NCI-H187 (cell line): ENCODE results near the gene C13orf42.

Source experiments
- DNase-seq, 2 experiments: peaks; one replicate each; lab custom pipeline; 2025; lab: John Stamatoyannopoulos, UW

The C13orf42 gene

GRCh38 chr13:51065372-51066090 is 45.5 kb downstream of the C13orf42 start:
- no peak for DNase-seq

- DNase-seq, result no peak
Measured at GRCh38 chr13:51064753-51065152, 46.3 kb downstream of the C13orf42 start.

- no peak for DNase-seq
Measured at GRCh38 chr13:51063909-51064308, 47.2 kb downstream of the C13orf42 start.

DNA sequence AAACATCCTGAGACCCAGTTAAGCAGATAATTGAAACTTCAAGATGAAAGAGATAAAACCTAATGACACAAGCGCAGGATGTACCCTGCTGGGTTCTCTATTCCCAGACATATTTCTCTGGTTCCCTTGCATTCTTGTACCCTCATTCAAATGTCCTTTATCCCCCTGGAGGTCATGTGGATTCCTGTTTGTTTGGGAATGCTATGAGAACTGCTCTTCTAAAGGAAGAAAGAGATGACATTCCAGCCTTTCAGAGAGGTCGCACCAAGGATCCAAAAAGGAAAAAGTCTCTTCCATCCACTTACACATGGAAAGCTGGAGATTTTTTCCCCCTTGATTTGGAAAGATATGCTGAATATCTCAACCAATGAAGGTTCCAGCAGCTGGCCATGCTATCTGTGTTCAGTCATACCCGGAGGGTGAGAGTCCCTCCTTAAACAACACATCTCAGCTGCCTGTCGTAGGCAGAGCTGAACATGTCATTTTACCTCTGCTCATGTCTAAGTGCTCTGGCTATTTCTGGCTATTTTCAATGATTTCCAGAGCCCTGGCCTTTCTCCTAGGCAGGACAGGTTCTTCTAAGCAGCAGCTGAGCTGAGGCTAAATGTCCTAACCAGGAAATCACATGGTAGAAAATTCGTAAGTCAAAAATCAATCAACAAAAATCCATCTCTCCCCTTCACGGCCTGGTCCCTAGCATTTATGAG is 52.5 kb downstream of the C13orf42 start:
- no peak for DNase-seq

- no peak for DNase-seq
Measured at GRCh38 chr13:51057906-51058305, 53.2 kb downstream of the C13orf42 start.

DNA sequence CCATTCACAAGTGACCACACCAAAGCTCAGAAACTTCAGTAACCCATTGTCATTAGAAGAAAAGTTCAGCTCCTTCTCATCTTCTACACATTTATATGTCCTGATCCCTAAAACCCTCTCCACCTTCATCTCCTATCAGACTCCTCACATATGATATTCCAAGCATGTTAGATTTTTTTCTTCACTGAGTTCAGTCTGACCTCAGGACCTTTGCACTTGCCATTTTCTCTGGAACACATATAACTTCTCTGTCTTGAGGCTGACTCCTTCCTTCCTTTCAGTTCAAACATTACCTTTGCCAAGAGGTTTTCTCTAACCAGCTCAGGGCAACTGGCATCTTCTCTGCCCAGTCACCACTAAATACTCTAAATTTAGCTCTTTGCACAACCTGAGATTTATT is 54.1 kb downstream of the C13orf42 start:
- DNase-seq, result no peak

DNA sequence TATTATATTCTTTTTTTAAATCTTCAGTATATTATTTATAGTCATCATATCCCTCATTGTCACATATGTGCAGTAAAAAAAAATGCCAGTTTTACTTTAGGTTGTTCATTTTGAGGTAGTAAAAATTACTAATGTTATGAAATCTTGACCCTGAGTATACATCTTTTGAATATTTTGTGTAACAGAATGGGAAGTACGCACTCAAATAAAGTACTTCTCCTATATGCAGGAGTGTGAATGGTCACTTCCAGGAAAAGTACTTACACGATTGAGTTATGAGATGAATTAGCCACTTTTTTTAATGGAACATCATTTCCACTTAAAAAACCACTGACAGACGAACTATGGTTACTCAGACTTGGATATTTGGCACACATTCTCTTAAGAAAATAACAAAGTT is 58.5 kb downstream of the C13orf42 start:
- DNase-seq, result no peak

DNA sequence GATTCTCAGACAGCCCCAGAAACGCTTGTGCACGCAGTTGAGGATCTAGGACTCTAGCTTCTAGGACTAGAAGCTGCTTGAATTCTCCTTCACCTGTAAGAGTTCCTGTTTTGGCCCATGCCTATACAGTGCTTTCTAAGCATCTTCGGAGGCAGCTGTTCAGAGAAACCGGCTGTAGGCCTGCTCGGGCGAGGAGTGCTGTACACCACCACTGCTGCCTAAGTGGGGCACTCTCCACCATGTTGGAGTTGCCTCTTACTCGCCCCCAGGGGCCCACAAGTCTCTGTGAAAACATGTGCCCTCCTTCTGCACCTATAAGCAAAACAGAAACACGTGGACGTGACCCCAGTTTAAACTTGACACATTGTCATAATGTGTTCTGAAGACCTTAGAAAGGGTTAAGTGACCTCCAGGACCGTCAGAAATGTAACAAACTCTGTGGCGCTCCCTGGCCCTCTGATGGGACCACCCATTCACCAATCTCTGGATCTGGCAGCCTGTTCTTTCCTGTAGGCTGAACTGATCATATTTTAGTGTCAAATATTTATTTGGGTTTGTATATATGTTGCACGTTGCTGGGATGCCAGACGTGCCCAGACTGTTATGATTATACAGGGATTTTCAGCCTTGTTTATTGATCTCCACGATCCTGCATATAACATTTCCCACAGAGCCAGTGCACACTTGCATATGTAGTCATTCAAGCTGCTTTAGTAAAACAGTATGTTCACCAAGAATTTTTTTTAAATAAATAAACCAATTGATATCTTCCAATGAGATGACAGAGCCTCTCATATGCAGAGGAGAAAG is 60.8 kb downstream of the C13orf42 start:
- DNase-seq, result no peak

DNA sequence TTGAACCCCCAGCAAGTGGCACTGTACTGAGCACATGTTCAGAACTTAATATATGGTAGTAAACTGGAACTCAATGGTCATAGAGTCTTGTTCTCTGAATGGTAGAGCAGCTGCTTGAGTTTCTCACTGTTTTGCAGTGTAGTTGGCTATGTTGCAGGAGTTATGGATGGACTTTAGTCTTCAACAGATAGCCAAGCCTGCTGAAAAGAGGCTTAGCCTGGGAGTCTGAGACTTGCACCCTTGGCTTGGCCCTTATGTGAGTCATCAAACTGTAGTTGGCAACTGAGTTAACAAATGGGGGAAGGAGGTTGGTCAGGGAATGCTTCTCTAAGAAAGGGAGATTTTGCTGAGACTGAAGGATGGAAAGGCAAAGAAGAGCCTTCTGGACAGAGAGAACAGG is 62.5 kb downstream of the C13orf42 start:
- DNase-seq, result no peak

GRCh38 chr13:51048166-51048461 is 63.0 kb downstream of the C13orf42 start:
- no peak for DNase-seq

DNA sequence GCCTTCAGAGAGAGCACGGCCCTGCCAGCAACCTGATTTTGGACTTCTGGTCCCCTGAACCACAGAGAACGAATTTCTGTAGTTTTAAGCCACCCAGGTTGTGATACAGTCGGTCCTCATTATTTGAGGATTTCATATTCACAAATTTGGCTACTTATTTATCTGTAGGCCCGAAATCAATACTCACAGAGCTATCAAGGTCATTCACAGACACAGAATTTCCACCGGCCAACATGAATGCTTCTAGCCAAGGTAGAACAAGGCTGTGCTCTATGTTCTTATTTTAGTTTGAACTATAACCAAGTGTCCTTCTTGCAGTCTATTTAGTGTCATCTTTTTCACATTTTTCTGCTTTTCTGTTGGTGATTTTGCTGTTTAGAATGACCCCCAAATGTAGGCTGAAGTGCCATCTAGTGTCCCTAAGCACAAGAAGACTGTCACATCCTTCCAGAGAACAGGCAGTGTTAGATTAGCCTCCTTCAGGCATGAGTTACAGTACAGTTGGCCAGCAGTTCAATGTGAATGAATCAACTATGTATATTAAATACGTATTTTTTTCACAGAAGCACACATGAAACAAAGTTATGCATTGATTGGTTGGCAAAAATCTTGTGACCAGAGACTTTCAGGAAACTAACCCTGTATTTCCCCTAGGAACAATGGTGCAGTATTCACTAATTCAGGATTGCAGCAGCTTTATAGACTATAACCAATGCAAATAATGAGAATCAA is 63.5 kb downstream of the C13orf42 start:
- no peak for DNase-seq

GRCh38 chr13:51045451-51045850 is 65.6 kb downstream of the C13orf42 start:
- no peak for DNase-seq

- no peak for DNase-seq
Measured at GRCh38 chr13:51044023-51044665, 66.9 kb downstream of the C13orf42 start.

- no peak for DNase-seq
Measured at GRCh38 chr13:51043310-51043709, 67.8 kb downstream of the C13orf42 start.

GRCh38 chr13:51041710-51042109 is 69.4 kb downstream of the C13orf42 start:
- no peak for DNase-seq

GRCh38 chr13:51041126-51041525 is 69.9 kb downstream of the C13orf42 start:
- no peak for DNase-seq

DNA sequence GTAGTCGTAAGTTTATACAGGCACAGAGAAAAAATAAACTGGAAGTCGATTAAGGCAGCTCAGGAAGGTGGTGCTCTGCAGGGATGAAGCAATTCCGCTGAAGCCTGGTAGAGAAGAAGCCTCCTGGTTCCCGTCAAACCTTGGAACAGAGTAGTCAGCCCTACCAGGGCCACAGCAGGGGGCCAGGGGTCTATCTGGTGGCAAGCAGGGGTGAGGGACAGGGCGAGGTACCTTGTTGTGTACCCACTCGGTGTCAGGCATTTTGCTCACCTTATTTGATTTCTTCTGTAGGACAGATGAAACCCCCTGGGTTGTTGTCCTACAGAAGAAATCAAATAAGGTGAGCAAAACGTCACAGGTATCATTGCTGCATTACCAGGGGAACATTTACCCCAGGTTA is 70.6 kb downstream of the C13orf42 start:
- DNase-seq, result no peak

DNA sequence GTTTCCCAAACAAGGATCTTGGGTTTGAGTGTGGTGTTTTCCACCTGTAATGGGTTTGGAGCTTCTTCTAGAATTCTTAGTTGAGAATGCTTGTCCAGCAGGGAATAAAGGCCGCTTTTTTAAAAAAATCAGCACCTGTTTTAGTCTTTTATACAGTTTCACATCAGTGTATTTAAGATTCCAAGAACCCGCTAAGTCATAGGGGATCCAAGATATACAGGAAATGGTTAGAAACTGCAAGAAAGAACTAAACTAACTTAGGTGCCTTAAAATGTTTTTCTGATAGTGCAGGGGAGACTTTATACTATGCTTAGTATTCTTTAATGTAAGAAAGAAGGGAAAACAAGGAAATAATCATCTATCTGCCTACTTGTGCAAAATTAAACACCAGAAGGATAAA is 74.7 kb downstream of the C13orf42 start:
- no peak for DNase-seq

DNA sequence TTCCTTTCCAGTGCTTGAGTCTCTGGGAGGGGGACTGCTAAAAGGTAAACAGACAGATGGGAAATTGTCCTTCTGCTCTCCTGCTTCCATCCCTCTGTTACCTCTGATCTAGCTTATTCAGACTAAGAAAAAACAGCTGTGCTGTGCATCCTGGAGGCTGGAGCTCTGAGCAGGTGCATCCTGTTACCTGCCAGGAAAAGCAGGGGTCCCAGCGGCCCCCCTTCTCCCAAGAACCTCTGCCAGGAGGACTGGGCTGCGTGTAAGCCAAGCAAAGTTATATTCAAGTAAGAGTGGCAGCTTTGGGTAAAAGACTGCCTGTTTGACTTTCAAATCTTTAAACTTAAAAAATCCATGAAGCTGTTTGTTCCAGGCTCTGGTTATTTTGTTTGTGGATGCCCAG is 75.1 kb downstream of the C13orf42 start:
- DNase-seq, result no peak

DNA sequence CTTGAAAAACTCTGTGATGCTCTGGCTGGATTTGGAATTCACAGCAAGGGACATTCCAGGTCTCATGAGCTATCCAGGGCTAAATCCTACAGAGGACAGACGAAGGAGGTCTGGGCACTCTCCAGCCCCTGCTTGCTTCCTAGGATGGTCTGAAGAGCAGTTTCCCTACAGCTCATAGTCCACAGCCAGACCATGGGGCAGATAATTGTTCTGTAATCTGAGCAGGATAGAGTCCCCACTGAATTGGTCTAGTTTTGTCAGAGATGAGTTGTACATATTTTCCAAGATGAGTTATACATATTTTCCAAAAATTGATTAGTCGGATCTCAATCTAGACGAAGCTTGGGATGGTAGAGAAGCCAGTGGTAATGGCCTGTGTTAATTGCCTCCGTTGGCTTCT is 75.6 kb downstream of the C13orf42 start:
- DNase-seq, result no peak

DNA sequence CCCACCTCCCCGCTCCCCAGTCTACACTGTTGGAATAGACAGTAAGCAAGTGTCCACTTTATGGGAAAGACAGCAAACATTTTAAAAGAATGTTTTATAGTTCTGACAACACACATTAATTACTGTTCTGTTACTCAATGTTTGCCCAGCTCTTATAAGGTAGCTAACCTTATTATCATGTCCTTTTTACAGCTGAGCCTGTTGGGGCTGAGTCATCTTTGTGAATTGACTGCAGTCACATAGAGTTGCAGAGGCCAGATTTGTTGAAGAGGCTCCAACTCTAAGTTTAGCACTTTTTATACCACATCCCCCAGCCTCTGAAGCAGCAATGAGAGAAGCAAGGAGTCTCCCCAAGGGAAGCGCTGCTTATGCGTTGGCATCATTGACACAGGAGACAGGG is 76.2 kb downstream of the C13orf42 start:
- DNase-seq, result no peak
